ENCODE results near the gene ATAD3C. TPM values are rescaled to one million over a fixed set of nuclear protein-coding genes. Genes with fewer than 3 reads are reported as not detected.
"Not testable (repeated sequence)": the region's sequence is repeated elsewhere in the genome, so short reads cannot be mapped to it uniquely, and the experiment has no call there.

ATAD3C gene
- polyA plus RNA-seq, 2 donors, result 1.8 to 2.1 TPM

GRCh38 chr1:1463312-1463711 lies 13.8 kb downstream of the ATAD3C start:
- H3K4me1 ChIP-seq (ENCODE audit: control insufficient read depth in 2 of 2, insufficient read depth in 2 of 2, low read length in 1 of 2), result peaks cover 6 to 7% of the 10 kb centered on the region in 2 donors
- WGBS, 2 donors, result 85 to 90% methylated on average over 7 of the region's 7 CpGs
- H3K36me3 ChIP-seq (ENCODE audit: control insufficient read depth in 2 of 2, insufficient read depth in 2 of 2, low read length in 1 of 2), result no peaks in the 10 kb centered on the region
- no peak overlapping the region for H3K27ac ChIP-seq (ENCODE audit: low read depth in 2 of 2, low read length in 1 of 2)
- H3K4me3 ChIP-seq (ENCODE audit: low read depth in 1 of 2, low read length in 2 of 2), result no peak overlapping the region
- H3K27me3 ChIP-seq (ENCODE audit: control insufficient read depth in 1 of 2, insufficient read depth in 2 of 2, low read length in 2 of 2), result no peaks in the 10 kb centered on the region
- no peaks in the 10 kb centered on the region for H3K9me3 ChIP-seq (ENCODE audit: control insufficient read depth in 2 of 2, insufficient read depth in 1 of 2, low read depth in 1 of 2, low read length in 1 of 2)

GRCh38 chr1:1468196-1468985 lies 18.9 kb downstream of the ATAD3C start:
- not testable (repeated sequence) for H3K4me3 ChIP-seq (ENCODE audit: low read depth in 1 of 2, low read length in 2 of 2); H3K36me3 ChIP-seq (ENCODE audit: control insufficient read depth in 2 of 2, insufficient read depth in 2 of 2, low read length in 1 of 2); H3K27ac ChIP-seq (ENCODE audit: low read depth in 2 of 2, low read length in 1 of 2); H3K27me3 ChIP-seq (ENCODE audit: control insufficient read depth in 1 of 2, insufficient read depth in 2 of 2, low read length in 2 of 2); H3K4me1 ChIP-seq (ENCODE audit: control insufficient read depth in 2 of 2, insufficient read depth in 2 of 2, low read length in 1 of 2); H3K9me3 ChIP-seq (ENCODE audit: control insufficient read depth in 2 of 2, insufficient read depth in 1 of 2, low read depth in 1 of 2, low read length in 1 of 2)
- 87% methylated on average over 22 to 43 of the region's 44 CpGs for WGBS, 2 donors

- Histone ChIP-seq H3K36me3 (ENCODE audit: control insufficient read depth in 2 of 2, insufficient read depth in 2 of 2, low read length in 1 of 2) (no peaks in the 10 kb centered on the region), H3K4me1 (ENCODE audit: control insufficient read depth in 2 of 2, insufficient read depth in 2 of 2, low read length in 1 of 2) (peaks cover 3 to 13% of the 10 kb centered on the region in 2 donors), H3K27ac (ENCODE audit: low read depth in 2 of 2, low read length in 1 of 2) (peak overlapping the region; percentile 93 to 94), H3K9me3 (ENCODE audit: control insufficient read depth in 2 of 2, insufficient read depth in 1 of 2, low read depth in 1 of 2, low read length in 1 of 2) (no peaks in the 10 kb centered on the region), H3K4me3 (ENCODE audit: low read depth in 1 of 2, low read length in 2 of 2) (peak overlapping the region; percentile 86 to 87), H3K27me3 (ENCODE audit: control insufficient read depth in 1 of 2, insufficient read depth in 2 of 2, low read length in 2 of 2) (no peaks in the 10 kb centered on the region)
- WGBS, 2 donors, result 13 to 15% methylated on average over 16 of the region's 16 CpGs
Observed at GRCh38 chr1:1470626-1471388, 21.3 kb downstream of the ATAD3C start.

- Histone ChIP-seq H3K4me3 (ENCODE audit: low read depth in 1 of 2, low read length in 2 of 2) (peak within 1 kb of the TSS; percentile 86 to 87), H3K36me3 (ENCODE audit: control insufficient read depth in 2 of 2, insufficient read depth in 2 of 2, low read length in 1 of 2) (no peaks in the 10 kb centered on the region), H3K9me3 (ENCODE audit: control insufficient read depth in 2 of 2, insufficient read depth in 1 of 2, low read depth in 1 of 2, low read length in 1 of 2) (no peaks in the 10 kb centered on the region), H3K27ac (ENCODE audit: low read depth in 2 of 2, low read length in 1 of 2) (peak within 1 kb of the TSS; percentile 93 to 94), H3K4me1 (ENCODE audit: control insufficient read depth in 2 of 2, insufficient read depth in 2 of 2, low read length in 1 of 2) (peaks cover 3 to 13% of the 10 kb centered on the region in 2 donors), H3K27me3 (ENCODE audit: control insufficient read depth in 1 of 2, insufficient read depth in 2 of 2, low read length in 2 of 2) (no peaks in the 10 kb centered on the region)
- 1% methylated on average over 58 to 87 of the region's 87 CpGs for WGBS, 2 donors
Observed at GRCh38 chr1:1471389-1472052, 22.0 kb downstream of the ATAD3C start, which contains the start of gene ATAD3B. Gene ATAD3B, plus strand, starts transcription at chr1:1471765. Its CDS starts 120 bp downstream, at chr1:1471885.

GRCh38 chr1:1472053-1472876 lies 22.8 kb downstream of the ATAD3C start:
- H3K36me3 ChIP-seq (ENCODE audit: control insufficient read depth in 2 of 2, insufficient read depth in 2 of 2, low read length in 1 of 2); H3K27me3 ChIP-seq (ENCODE audit: control insufficient read depth in 1 of 2, insufficient read depth in 2 of 2, low read length in 2 of 2); H3K9me3 ChIP-seq (ENCODE audit: control insufficient read depth in 2 of 2, insufficient read depth in 1 of 2, low read depth in 1 of 2, low read length in 1 of 2): not testable (repeated sequence)
- Histone ChIP-seq H3K27ac (ENCODE audit: low read depth in 2 of 2, low read length in 1 of 2) (peak overlapping the region; percentile 39 to 74), H3K4me1 (ENCODE audit: control insufficient read depth in 2 of 2, insufficient read depth in 2 of 2, low read length in 1 of 2) (peaks cover 3 to 13% of the 10 kb centered on the region in 2 donors), H3K4me3 (ENCODE audit: low read depth in 1 of 2, low read length in 2 of 2) (peak overlapping the region; percentile 63 to 87)
- 2% methylated on average over 29 to 56 of the region's 65 CpGs for WGBS, 2 donors

- H3K27me3 ChIP-seq (ENCODE audit: control insufficient read depth in 1 of 2, insufficient read depth in 2 of 2, low read length in 2 of 2); H3K27ac ChIP-seq (ENCODE audit: low read depth in 2 of 2, low read length in 1 of 2); H3K4me1 ChIP-seq (ENCODE audit: control insufficient read depth in 2 of 2, insufficient read depth in 2 of 2, low read length in 1 of 2); H3K9me3 ChIP-seq (ENCODE audit: control insufficient read depth in 2 of 2, insufficient read depth in 1 of 2, low read depth in 1 of 2, low read length in 1 of 2); H3K4me3 ChIP-seq (ENCODE audit: low read depth in 1 of 2, low read length in 2 of 2): not testable (repeated sequence)
- 82 to 84% methylated on average over 14 to 16 of the region's 17 CpGs for WGBS, 2 donors
- H3K36me3 ChIP-seq (ENCODE audit: control insufficient read depth in 2 of 2, insufficient read depth in 2 of 2, low read length in 1 of 2), result peaks cover 7 to 20% of the 10 kb centered on the region in 2 donors
Observed at GRCh38 chr1:1476011-1476410, 26.5 kb downstream of the ATAD3C start.

GRCh38 chr1:1477206-1477605 lies 27.7 kb downstream of the ATAD3C start:
- peaks cover 0 to 3% of the 10 kb centered on the region in 2 donors for H3K9me3 ChIP-seq (ENCODE audit: control insufficient read depth in 2 of 2, insufficient read depth in 1 of 2, low read depth in 1 of 2, low read length in 1 of 2)
- H3K36me3 ChIP-seq (ENCODE audit: control insufficient read depth in 2 of 2, insufficient read depth in 2 of 2, low read length in 1 of 2), result peaks cover 7 to 25% of the 10 kb centered on the region in 2 donors
- WGBS, 2 donors, result 96 to 98% methylated on average over 22 of the region's 22 CpGs
- H3K4me1 ChIP-seq (ENCODE audit: control insufficient read depth in 2 of 2, insufficient read depth in 2 of 2, low read length in 1 of 2), result peaks cover 3 to 7% of the 10 kb centered on the region in 2 donors
- no peak overlapping the region for H3K27ac ChIP-seq (ENCODE audit: low read depth in 2 of 2, low read length in 1 of 2)
- no peak overlapping the region for H3K4me3 ChIP-seq (ENCODE audit: low read depth in 1 of 2, low read length in 2 of 2)
- no peaks in the 10 kb centered on the region for H3K27me3 ChIP-seq (ENCODE audit: control insufficient read depth in 1 of 2, insufficient read depth in 2 of 2, low read length in 2 of 2)

- Histone ChIP-seq H3K36me3 (ENCODE audit: control insufficient read depth in 2 of 2, insufficient read depth in 2 of 2, low read length in 1 of 2) (peaks cover 7 to 37% of the 10 kb centered on the region in 2 donors), H3K27me3 (ENCODE audit: control insufficient read depth in 1 of 2, insufficient read depth in 2 of 2, low read length in 2 of 2) (no peaks in the 10 kb centered on the region), H3K9me3 (ENCODE audit: control insufficient read depth in 2 of 2, insufficient read depth in 1 of 2, low read depth in 1 of 2, low read length in 1 of 2) (peaks cover 0 to 3% of the 10 kb centered on the region in 2 donors), H3K4me3 (ENCODE audit: low read depth in 1 of 2, low read length in 2 of 2) (no peak overlapping the region), H3K27ac (ENCODE audit: low read depth in 2 of 2, low read length in 1 of 2) (no peak overlapping the region), H3K4me1 (ENCODE audit: control insufficient read depth in 2 of 2, insufficient read depth in 2 of 2, low read length in 1 of 2) (peaks cover 0 to 3% of the 10 kb centered on the region in 2 donors)
- 92% methylated on average over 42 of the region's 42 CpGs for WGBS, 2 donors
Observed at GRCh38 chr1:1479547-1480487, 30.3 kb downstream of the ATAD3C start.

All from esophagus (tissue), 2 donors.